ENCODE data around the gene ATG12. TPM values are rescaled to one million over a fixed set of nuclear protein-coding genes. Genes with fewer than 3 reads are reported as not detected.

The ATG12 gene
- polyA plus RNA-seq, 1 of the 3 experiments (the other 2 are of a cell fraction) = 29.1 TPM

GRCh38 chr5:115869256-115869795, 28.0 kb upstream of the ATG12 start:
- Histone ChIP-seq H3K4me3 (ENCODE audit: low read depth in 2 of 2, low read length in 1 of 2) (no peak overlapping the region), H3K4me1 (ENCODE audit: control insufficient read depth in 1 of 2, insufficient read depth in 2 of 2, low read depth in 1 of 2, low read length in 1 of 2) (0 out of 4 replicates have a peak, but pooled peaks cover 0 to 3% of the 10 kb centered on the region in 2 experiments), H2AFZ (ENCODE audit: low read depth) (no peak overlapping the region), H4K20me1 (ENCODE audit: insufficient read depth) (no peaks in the 10 kb centered on the region), H3K79me2 (ENCODE audit: insufficient read depth) (peaks cover 22% of the 10 kb centered on the region), H3K9me2 (no peaks in the 10 kb centered on the region), H3K27ac (ENCODE audit: low read depth in 2 of 2, low read length in 1 of 2) (no peak overlapping the region), H3K9me3 (no peaks in the 10 kb centered on the region), H3K27me3 (ENCODE audit: insufficient read depth) (no peaks in the 10 kb centered on the region), H3K4me2 (no peak overlapping the region), H3K9ac (no peak overlapping the region), H3F3A (replicated peaks; ENCODE audit: insufficient read depth) (no peaks in the 10 kb centered on the region), H3K36me3 (replicated peaks in 1 of 2; ENCODE audit: control insufficient read depth in 1 of 2, insufficient read depth in 2 of 2, low read length in 1 of 2) (peaks cover 18 to 23% of the 10 kb centered on the region in 2 experiments)
- ChIA-PET CTCF (interaction anchor here (0.5 to 1.5 kb wide), 2 partner anchors 14 to 607 kb away, joined by 3 to 4 read pairs; partner anchors contain the start of gene PGGT1B), POLR2A (no interaction called here)
- DNase-seq = no peak
- WGBS (ENCODE audit: low lambda C conversion rate) = 92% methylated on average over 3 of the region's 3 CpGs
- no peak for TF ChIP-seq FOSL2 (IDR thresholded peaks at IDR 0.05; ENCODE audit: borderline replicate concordance, low read depth)
- TF ChIP-seq, protein P1, sequence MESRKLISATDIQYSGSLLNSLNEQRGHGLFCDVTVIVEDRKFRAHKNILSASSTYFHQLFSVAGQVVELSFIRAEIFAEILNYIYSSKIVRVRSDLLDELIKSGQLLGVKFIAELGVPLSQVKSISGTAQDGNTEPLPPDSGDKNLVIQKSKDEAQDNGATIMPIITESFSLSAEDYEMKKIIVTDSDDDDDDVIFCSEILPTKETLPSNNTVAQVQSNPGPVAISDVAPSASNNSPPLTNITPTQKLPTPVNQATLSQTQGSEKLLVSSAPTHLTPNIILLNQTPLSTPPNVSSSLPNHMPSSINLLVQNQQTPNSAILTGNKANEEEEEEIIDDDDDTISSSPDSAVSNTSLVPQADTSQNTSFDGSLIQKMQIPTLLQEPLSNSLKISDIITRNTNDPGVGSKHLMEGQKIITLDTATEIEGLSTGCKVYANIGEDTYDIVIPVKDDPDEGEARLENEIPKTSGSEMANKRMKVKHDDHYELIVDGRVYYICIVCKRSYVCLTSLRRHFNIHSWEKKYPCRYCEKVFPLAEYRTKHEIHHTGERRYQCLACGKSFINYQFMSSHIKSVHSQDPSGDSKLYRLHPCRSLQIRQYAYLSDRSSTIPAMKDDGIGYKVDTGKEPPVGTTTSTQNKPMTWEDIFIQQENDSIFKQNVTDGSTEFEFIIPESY (IDR thresholded peaks at IDR 0.05; ENCODE audit: borderline replicate concordance, low read depth) = no peak
- TF ChIP-seq SIN3A (IDR thresholded peaks at IDR 0.05; ENCODE audit: borderline replicate concordance, low read depth, low read length) = no peak

GRCh38 chr5:115859378-115859777, 18.0 kb upstream of the ATG12 start:
- H3K79me2 ChIP-seq (ENCODE audit: insufficient read depth) = peaks cover 81% of the 10 kb centered on the region
- peaks cover 16% of the 10 kb centered on the region for H4K20me1 ChIP-seq (ENCODE audit: insufficient read depth)
- no peak overlapping the region for H3K4me3 ChIP-seq (ENCODE audit: low read depth in 2 of 2, low read length in 1 of 2)
- H3K9ac ChIP-seq = no peak overlapping the region
- no peaks in the 10 kb centered on the region for H3K27me3 ChIP-seq (ENCODE audit: insufficient read depth)
- no peaks in the 10 kb centered on the region for H3K36me3 ChIP-seq (replicated peaks in 1 of 2; ENCODE audit: control insufficient read depth in 1 of 2, insufficient read depth in 2 of 2, low read length in 1 of 2)
- no peaks in the 10 kb centered on the region for H3K9me3 ChIP-seq
- H3K9me2 ChIP-seq = no peaks in the 10 kb centered on the region
- H3K4me1 ChIP-seq (ENCODE audit: control insufficient read depth in 1 of 2, insufficient read depth in 2 of 2, low read depth in 1 of 2, low read length in 1 of 2) = peaks cover 0 to 14% of the 10 kb centered on the region in 2 experiments; a peak in 3 of 4 replicates
- POLR2A ChIA-PET = no interaction called here
- H3K27ac ChIP-seq (ENCODE audit: low read depth in 2 of 2, low read length in 1 of 2) = no peak overlapping the region
- H2AFZ ChIP-seq (ENCODE audit: low read depth) = no peak overlapping the region
- H3F3A ChIP-seq (replicated peaks; ENCODE audit: insufficient read depth) = peaks cover 4% of the 10 kb centered on the region
- no peak for DNase-seq
- no peak for TF ChIP-seq YY1 (IDR thresholded peaks at IDR 0.05; ENCODE audit: low read depth)
- TF ChIP-seq TAF1 (IDR thresholded peaks at IDR 0.05; ENCODE audit: borderline replicate concordance, low read depth, low read length) = no peak
- TF ChIP-seq CTCF (IDR thresholded peaks at IDR 0.05) = no peak
- no peak overlapping the region for H3K4me2 ChIP-seq
- CTCF ChIA-PET = interaction anchor here (1.2 kb wide), 2 partner anchors 13 to 15 kb away, joined by 3 read pairs; no protein-coding TSS in a partner anchor

Data from SK-N-SH (cell line).